ENCODE measurements around the gene BCL2L1.

BCL2L1 gene

DNA sequence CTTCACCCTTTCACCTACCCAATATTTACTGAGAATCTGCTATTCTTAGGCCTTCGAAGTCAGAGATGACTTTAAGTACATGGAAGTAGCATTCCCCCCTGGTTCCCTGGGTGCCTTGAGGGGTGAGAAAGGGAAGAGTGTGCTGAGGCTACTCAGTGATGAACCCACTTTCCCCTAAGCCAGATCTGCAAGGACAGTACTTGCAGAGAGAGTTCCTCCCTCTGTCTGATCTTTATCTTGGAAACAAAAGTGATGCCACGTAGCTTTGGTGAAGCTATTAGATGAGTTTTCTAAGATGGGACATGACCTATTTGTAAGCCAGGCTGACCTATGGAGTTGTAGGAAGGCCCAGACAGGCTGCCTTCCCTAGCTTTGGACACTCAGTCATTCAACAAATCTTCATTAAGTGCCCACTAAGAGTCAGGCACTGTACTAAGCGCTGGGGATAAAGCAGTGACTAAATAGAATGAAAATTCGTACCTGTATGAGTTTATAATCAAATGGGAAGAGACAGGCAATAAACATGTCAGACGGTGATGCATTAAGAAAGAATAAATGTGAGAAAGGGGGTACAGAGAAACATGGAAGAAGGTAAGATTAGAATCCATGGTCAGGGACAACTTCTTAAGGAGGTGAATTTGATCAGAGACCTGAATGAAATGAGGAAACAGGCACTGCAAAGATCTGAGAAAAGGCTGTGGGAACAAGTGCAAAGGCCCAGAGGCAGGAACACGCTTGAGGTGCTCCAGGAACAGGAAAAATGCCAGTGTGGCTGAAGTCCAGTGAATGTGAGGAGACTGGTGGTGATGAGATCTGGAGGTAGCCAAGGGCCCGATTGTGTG is 42.2 kb downstream of the BCL2L1 start:
- TF ChIP-seq, protein P1, sequence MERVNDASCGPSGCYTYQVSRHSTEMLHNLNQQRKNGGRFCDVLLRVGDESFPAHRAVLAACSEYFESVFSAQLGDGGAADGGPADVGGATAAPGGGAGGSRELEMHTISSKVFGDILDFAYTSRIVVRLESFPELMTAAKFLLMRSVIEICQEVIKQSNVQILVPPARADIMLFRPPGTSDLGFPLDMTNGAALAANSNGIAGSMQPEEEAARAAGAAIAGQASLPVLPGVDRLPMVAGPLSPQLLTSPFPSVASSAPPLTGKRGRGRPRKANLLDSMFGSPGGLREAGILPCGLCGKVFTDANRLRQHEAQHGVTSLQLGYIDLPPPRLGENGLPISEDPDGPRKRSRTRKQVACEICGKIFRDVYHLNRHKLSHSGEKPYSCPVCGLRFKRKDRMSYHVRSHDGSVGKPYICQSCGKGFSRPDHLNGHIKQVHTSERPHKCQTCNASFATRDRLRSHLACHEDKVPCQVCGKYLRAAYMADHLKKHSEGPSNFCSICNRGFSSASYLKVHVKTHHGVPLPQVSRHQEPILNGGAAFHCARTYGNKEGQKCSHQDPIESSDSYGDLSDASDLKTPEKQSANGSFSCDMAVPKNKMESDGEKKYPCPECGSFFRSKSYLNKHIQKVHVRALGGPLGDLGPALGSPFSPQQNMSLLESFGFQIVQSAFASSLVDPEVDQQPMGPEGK (CRISPR knock-in tag; IDR thresholded peaks at IDR 0.05; ENCODE audit: borderline replicate concordance) = no peak
- no peak for TF ChIP-seq SNAI2 (CRISPR knock-in tag; IDR thresholded peaks at IDR 0.05)
- TF ChIP-seq ZNF70 (CRISPR knock-in tag; IDR thresholded peaks at IDR 0.05) = no peak
- no peak for TF ChIP-seq ZC3H10 (CRISPR knock-in tag; IDR thresholded peaks at IDR 0.05)
- no peak for TF ChIP-seq OSR1 (CRISPR knock-in tag; IDR thresholded peaks at IDR 0.05)
- TF ChIP-seq TCF4 (CRISPR knock-in tag; IDR thresholded peaks at IDR 0.05; ENCODE audit: borderline replicate concordance) = no peak
- no peak for TF ChIP-seq BACH2 (CRISPR knock-in tag; IDR thresholded peaks at IDR 0.05; ENCODE audit: borderline replicate concordance)
- no peak for TF ChIP-seq CSDC2 (CRISPR knock-in tag; IDR thresholded peaks at IDR 0.05)
- no peak for TF ChIP-seq RARB (CRISPR knock-in tag; IDR thresholded peaks at IDR 0.05)
- TF ChIP-seq ZFP30 (CRISPR knock-in tag; IDR thresholded peaks at IDR 0.05) = no peak
- TF ChIP-seq ESRRG (CRISPR knock-in tag; IDR thresholded peaks at IDR 0.05) = no peak
- TF ChIP-seq ISL1 (CRISPR knock-in tag; IDR thresholded peaks at IDR 0.05) = no peak
- TF ChIP-seq, protein P2, sequence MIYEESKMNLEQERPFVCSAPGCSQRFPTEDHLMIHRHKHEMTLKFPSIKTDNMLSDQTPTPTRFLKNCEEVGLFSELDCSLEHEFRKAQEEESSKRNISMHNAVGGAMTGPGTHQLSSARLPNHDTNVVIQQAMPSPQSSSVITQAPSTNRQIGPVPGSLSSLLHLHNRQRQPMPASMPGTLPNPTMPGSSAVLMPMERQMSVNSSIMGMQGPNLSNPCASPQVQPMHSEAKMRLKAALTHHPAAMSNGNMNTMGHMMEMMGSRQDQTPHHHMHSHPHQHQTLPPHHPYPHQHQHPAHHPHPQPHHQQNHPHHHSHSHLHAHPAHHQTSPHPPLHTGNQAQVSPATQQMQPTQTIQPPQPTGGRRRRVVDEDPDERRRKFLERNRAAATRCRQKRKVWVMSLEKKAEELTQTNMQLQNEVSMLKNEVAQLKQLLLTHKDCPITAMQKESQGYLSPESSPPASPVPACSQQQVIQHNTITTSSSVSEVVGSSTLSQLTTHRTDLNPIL (CRISPR knock-in tag; IDR thresholded peaks at IDR 0.05; ENCODE audit: low read depth) = no peak
- no peak for TF ChIP-seq ARNTL (CRISPR knock-in tag; IDR thresholded peaks at IDR 0.05; ENCODE audit: borderline replicate concordance, low read depth)
- TF ChIP-seq PPARA (CRISPR knock-in tag; IDR thresholded peaks at IDR 0.05; ENCODE audit: borderline replicate concordance) = no peak
- TF ChIP-seq, protein P3, sequence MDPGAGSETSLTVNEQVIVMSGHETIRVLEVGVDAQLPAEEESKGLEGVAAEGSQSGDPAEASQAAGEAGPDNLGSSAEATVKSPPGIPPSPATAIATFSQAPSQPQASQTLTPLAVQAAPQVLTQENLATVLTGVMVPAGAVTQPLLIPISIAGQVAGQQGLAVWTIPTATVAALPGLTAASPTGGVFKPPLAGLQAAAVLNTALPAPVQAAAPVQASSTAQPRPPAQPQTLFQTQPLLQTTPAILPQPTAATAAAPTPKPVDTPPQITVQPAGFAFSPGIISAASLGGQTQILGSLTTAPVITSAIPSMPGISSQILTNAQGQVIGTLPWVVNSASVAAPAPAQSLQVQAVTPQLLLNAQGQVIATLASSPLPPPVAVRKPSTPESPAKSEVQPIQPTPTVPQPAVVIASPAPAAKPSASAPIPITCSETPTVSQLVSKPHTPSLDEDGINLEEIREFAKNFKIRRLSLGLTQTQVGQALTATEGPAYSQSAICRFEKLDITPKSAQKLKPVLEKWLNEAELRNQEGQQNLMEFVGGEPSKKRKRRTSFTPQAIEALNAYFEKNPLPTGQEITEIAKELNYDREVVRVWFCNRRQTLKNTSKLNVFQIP (CRISPR knock-in tag; IDR thresholded peaks at IDR 0.05; ENCODE audit: borderline replicate concordance, low read depth) = no peak
- TF ChIP-seq TOX (CRISPR knock-in tag; IDR thresholded peaks at IDR 0.05; ENCODE audit: borderline replicate concordance) = no peak
- TF ChIP-seq, protein P4, sequence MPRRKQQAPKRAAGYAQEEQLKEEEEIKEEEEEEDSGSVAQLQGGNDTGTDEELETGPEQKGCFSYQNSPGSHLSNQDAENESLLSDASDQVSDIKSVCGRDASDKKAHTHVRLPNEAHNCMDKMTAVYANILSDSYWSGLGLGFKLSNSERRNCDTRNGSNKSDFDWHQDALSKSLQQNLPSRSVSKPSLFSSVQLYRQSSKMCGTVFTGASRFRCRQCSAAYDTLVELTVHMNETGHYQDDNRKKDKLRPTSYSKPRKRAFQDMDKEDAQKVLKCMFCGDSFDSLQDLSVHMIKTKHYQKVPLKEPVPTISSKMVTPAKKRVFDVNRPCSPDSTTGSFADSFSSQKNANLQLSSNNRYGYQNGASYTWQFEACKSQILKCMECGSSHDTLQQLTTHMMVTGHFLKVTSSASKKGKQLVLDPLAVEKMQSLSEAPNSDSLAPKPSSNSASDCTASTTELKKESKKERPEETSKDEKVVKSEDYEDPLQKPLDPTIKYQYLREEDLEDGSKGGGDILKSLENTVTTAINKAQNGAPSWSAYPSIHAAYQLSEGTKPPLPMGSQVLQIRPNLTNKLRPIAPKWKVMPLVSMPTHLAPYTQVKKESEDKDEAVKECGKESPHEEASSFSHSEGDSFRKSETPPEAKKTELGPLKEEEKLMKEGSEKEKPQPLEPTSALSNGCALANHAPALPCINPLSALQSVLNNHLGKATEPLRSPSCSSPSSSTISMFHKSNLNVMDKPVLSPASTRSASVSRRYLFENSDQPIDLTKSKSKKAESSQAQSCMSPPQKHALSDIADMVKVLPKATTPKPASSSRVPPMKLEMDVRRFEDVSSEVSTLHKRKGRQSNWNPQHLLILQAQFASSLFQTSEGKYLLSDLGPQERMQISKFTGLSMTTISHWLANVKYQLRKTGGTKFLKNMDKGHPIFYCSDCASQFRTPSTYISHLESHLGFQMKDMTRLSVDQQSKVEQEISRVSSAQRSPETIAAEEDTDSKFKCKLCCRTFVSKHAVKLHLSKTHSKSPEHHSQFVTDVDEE (CRISPR knock-in tag; IDR thresholded peaks at IDR 0.05) = no peak
- no peak for TF ChIP-seq GLIS3 (CRISPR knock-in tag; IDR thresholded peaks at IDR 0.05)
- ATAC-seq = no peak

DNA sequence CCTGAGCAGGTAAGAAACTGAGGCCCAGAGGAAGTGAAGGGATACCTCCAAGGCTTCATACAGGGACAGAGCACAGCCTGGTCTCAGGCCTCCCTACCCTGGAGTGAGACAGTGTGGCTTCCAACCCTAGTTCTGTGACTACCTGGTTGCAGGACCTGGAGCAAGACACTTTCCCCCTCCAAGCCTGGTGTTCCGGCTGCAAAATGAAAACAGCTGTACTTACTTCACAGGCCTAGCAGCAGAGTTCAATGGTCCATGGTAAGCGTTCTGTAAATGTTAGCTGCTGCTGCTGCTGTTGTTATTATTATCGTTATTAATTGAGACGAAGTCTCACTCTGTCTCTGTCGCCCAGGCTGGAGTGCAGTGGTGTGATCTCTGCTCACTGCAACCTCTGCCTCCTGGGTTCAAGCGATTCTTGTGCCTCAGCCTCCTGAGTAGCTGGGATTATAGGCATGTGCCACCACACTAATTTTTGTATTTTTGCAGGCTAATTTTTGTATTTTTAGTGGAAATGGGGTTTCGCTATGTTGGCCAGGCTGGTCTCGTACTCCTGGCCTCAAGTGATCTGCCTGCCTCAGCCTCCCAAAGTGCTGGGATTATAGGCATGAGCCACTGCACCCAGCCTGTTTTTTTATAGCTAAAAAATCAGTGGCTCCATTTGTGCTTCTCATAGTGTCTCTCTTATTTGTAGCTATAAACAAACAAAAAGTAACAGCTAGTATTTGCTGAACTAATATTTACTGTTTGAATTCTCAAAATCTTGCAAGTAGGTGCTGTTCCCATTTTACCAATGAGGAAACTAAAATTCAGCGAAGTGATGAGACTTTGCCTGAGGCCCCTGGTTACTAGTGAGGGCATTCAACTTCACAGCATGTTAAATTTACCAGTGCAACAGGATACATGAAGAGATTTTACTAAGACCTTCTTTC is 43.0 kb downstream of the BCL2L1 start:
- TF ChIP-seq ZC3H10 (CRISPR knock-in tag; IDR thresholded peaks at IDR 0.05) = no peak
- peak; percentile 5; the same call in 1 of the 3 replicates for ATAC-seq

All from SK-N-SH treated with all-trans-retinoic acid at 6 μM for 48 hours (cell line).